ENCODE results near the gene PCYT1B. TPM values are rescaled to one million over a fixed set of nuclear protein-coding genes. Genes with fewer than 3 reads are reported as not detected.

Gene PCYT1B
- total RNA-seq, 1 experiment from 2014 or later, result not detected

DNA sequence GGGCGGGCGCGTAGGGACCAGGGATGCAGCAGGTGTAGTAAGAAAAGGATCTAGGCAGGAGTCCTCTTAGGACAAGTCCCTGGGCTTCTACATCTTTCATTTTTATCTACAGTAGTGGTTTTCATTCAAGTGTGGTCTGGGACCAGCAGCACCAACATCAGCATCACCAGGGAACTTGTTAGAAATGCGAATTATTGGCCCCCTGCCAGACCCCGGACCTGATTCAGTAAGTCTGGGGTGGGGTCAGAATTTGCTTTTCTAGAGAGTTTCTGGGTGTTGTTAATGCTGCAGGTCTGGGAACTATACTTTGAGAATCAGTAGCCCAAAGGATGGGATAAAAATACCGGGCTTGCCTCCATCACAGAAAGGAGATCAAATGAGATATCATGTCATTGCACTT lies 1.3 kb upstream of the PCYT1B start:
- no peaks in the 10 kb centered on the region for H3K9me2 ChIP-seq (ENCODE audit: insufficient read depth)
- H3K9me3 ChIP-seq (ENCODE audit: insufficient read depth, low read depth), result no peaks in the 10 kb centered on the region
- no peaks in the 10 kb centered on the region for H3F3A ChIP-seq (ENCODE audit: insufficient read depth, low read depth)
- no peak for TF ChIP-seq EZH2 (IDR thresholded peaks at IDR 0.05; ENCODE audit: low read depth)
- TF ChIP-seq, protein P1, sequence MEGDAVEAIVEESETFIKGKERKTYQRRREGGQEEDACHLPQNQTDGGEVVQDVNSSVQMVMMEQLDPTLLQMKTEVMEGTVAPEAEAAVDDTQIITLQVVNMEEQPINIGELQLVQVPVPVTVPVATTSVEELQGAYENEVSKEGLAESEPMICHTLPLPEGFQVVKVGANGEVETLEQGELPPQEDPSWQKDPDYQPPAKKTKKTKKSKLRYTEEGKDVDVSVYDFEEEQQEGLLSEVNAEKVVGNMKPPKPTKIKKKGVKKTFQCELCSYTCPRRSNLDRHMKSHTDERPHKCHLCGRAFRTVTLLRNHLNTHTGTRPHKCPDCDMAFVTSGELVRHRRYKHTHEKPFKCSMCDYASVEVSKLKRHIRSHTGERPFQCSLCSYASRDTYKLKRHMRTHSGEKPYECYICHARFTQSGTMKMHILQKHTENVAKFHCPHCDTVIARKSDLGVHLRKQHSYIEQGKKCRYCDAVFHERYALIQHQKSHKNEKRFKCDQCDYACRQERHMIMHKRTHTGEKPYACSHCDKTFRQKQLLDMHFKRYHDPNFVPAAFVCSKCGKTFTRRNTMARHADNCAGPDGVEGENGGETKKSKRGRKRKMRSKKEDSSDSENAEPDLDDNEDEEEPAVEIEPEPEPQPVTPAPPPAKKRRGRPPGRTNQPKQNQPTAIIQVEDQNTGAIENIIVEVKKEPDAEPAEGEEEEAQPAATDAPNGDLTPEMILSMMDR (conservative IDR thresholded peaks at IDR 0.05), result no peak
- H3K4me2 ChIP-seq, result no peak overlapping the region
- H3K27me3 ChIP-seq (ENCODE audit: insufficient read depth, low read depth), result no peaks in the 10 kb centered on the region; the same call in 1 of the 2 replicates
- ChIA-PET CTCF (no interaction called here), POLR2A (ENCODE audit: unreplicated experiment) (no interaction called here)
- no peaks in the 10 kb centered on the region for H3K79me2 ChIP-seq (ENCODE audit: low read depth)
- H3K27ac ChIP-seq, result no peak overlapping the region
- H3K4me1 ChIP-seq (replicated peaks; ENCODE audit: insufficient read depth), result 0 out of 2 replicates have a peak, but pooled peaks cover under 1% of the 10 kb centered on the region
- no peak overlapping the region for H2AFZ ChIP-seq
- no peaks in the 10 kb centered on the region for H4K20me1 ChIP-seq (ENCODE audit: insufficient read depth)
- no peaks in the 10 kb centered on the region for H3K36me3 ChIP-seq (ENCODE audit: low read depth)
- intact Hi-C loops (cut with micrococcal nuclease; ENCODE audit: unreplicated experiment), result no loop called here
- no TSS peak for BruUV-seq (replicated peaks)
- DNase-seq, result no peak
- no peak overlapping the region for H3K4me3 ChIP-seq

DNA sequence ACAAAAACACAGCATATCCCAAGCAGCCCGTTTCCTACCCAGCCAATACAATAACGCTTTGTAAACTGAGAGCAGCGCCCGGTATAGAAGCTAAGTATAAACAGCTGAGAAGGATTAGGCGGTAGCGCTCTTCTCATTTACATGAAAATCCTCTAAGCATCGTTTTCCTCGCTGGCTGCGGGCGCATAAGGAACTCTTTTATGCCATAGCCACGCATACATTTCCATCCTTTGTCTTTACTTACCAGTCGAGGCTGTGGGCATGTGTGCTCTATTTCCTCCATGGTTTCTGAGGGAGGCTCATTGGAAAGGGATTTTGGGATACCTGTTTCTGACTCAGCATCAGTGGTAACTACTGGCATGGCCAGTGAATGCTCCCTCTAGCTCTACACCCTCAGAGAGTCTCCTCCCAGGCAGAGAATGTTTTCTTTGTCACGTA lies 383 bp downstream of the PCYT1B start:
- Histone ChIP-seq H3F3A (ENCODE audit: insufficient read depth, low read depth) (no peaks in the 10 kb centered on the region), H3K9me2 (ENCODE audit: insufficient read depth) (no peaks in the 10 kb centered on the region), H3K4me3 (no peak overlapping the region), H4K20me1 (ENCODE audit: insufficient read depth) (no peaks in the 10 kb centered on the region), H3K4me2 (no peak overlapping the region), H3K79me2 (ENCODE audit: low read depth) (no peaks in the 10 kb centered on the region), H2AFZ (no peak overlapping the region), H3K4me1 (replicated peaks; ENCODE audit: insufficient read depth) (peaks cover 8% of the 10 kb centered on the region; the same call in 1 of the 2 replicates), H3K27me3 (ENCODE audit: insufficient read depth, low read depth) (no peaks in the 10 kb centered on the region; the same call in 1 of the 2 replicates), H3K36me3 (ENCODE audit: low read depth) (no peaks in the 10 kb centered on the region), H3K27ac (no peak overlapping the region), H3K9me3 (ENCODE audit: insufficient read depth, low read depth) (no peaks in the 10 kb centered on the region)
- BruUV-seq (replicated peaks), result no TSS peak
- ChIA-PET POLR2A (ENCODE audit: unreplicated experiment) (no interaction called here), CTCF (no interaction called here)
- intact Hi-C loops (cut with micrococcal nuclease; ENCODE audit: unreplicated experiment), result no loop called here
- DNase-seq, result no peak
- TF ChIP-seq EZH2 (IDR thresholded peaks at IDR 0.05; ENCODE audit: low read depth), result no peak
- TF ChIP-seq, protein P1 (conservative IDR thresholded peaks at IDR 0.05), result no peak

DNA sequence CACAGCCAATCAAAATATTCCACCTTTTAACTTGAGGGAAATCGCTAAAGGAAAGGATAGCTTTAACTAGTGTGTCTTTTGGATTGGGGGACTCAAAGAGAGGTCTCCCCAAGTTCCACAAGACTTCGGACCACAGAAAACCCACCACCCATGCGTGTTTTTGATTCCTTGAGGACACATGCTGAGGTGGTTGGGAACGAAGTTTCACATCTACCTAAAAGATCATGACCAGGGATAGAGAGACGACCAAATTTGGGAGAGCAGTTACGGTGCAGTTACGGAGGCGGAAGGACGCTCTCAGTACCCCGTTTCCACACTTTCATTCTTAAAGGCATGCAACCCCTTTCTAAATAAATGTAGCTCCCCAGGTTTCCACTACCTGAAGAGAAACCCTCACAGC lies 1.1 kb downstream of the PCYT1B start:
- POLR2A ChIA-PET (ENCODE audit: unreplicated experiment), result no interaction called here
- TF ChIP-seq, protein P1 (conservative IDR thresholded peaks at IDR 0.05), result no peak
- no peak for TF ChIP-seq EZH2 (IDR thresholded peaks at IDR 0.05; ENCODE audit: low read depth)
- CTCF ChIA-PET, result no interaction called here
- intact Hi-C loops (cut with micrococcal nuclease; ENCODE audit: unreplicated experiment), result no loop called here
- Histone ChIP-seq H3K4me1 (replicated peaks; ENCODE audit: insufficient read depth) (peaks cover 8% of the 10 kb centered on the region; the same call in 1 of the 2 replicates), H3K27me3 (ENCODE audit: insufficient read depth, low read depth) (no peaks in the 10 kb centered on the region; the same call in 1 of the 2 replicates), H3K9me3 (ENCODE audit: insufficient read depth, low read depth) (no peaks in the 10 kb centered on the region), H3K4me2 (no peak overlapping the region), H3K9me2 (ENCODE audit: insufficient read depth) (no peaks in the 10 kb centered on the region), H3F3A (ENCODE audit: insufficient read depth, low read depth) (no peaks in the 10 kb centered on the region), H3K27ac (no peak overlapping the region), H4K20me1 (ENCODE audit: insufficient read depth) (no peaks in the 10 kb centered on the region), H3K4me3 (no peak overlapping the region), H2AFZ (no peak overlapping the region), H3K79me2 (ENCODE audit: low read depth) (no peaks in the 10 kb centered on the region), H3K36me3 (ENCODE audit: low read depth) (no peaks in the 10 kb centered on the region)
- no TSS peak for BruUV-seq (replicated peaks)
- DNase-seq, result no peak

All from PC-9 (cell line).